ENCODE measurements around the gene PCBP3.

Gene PCBP3

DNA sequence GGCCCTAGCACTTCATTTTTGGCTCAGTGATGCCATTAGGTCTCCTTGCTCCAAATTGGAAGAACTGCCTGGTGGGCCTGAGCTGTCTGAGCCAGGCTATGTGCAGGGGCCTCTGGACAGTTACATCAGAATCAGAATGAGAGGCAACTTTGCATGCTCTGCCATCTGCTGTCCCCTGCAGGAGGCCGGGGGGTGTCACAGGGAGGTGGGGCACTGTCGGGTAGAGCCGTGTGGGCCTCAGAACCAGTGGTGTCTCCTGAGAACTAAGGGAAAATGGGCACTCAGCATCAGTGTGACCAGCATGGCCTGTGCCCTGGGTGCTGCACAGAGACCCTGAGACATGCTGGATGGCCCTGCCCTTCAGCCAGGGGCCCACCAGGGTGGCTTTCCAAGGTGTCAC, 291.0 kb downstream of the PCBP3 start:
- no peak overlapping the region for H3K4me3 ChIP-seq (replicated peaks; ENCODE audit: low read depth, low read length)
- TF ChIP-seq, protein P1, sequence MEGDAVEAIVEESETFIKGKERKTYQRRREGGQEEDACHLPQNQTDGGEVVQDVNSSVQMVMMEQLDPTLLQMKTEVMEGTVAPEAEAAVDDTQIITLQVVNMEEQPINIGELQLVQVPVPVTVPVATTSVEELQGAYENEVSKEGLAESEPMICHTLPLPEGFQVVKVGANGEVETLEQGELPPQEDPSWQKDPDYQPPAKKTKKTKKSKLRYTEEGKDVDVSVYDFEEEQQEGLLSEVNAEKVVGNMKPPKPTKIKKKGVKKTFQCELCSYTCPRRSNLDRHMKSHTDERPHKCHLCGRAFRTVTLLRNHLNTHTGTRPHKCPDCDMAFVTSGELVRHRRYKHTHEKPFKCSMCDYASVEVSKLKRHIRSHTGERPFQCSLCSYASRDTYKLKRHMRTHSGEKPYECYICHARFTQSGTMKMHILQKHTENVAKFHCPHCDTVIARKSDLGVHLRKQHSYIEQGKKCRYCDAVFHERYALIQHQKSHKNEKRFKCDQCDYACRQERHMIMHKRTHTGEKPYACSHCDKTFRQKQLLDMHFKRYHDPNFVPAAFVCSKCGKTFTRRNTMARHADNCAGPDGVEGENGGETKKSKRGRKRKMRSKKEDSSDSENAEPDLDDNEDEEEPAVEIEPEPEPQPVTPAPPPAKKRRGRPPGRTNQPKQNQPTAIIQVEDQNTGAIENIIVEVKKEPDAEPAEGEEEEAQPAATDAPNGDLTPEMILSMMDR (IDR thresholded peaks at IDR 0.05; ENCODE audit: low read depth, low read length, missing control alignments) = no peak
- DNase-seq (ENCODE audit: extremely low read depth, low read depth) = no peak

DNA sequence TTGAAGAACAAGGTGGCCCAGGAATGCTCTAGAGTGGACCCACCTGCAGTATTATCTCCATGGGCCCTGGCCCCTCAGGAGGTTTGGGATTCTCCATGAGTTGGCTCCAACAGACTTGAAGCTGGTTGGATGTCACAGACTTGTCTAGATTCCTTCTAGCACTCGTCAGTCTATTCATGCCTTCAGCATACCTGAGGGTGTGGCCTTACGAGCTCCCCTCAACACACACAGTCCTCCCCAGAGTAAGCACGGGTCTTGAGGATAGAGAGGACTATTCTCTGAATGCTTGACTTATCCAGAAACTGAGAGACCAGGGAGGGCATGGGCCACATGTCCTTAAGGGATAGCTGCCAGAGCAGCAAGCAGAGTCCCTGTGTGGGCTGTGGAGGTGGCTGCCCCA, 292.1 kb downstream of the PCBP3 start:
- DNase-seq (ENCODE audit: extremely low read depth, low read depth) = no peak
- TF ChIP-seq, protein P1 (IDR thresholded peaks at IDR 0.05; ENCODE audit: low read depth, low read length, missing control alignments) = no peak
- no peak overlapping the region for H3K4me3 ChIP-seq (replicated peaks; ENCODE audit: low read depth, low read length)

DNA sequence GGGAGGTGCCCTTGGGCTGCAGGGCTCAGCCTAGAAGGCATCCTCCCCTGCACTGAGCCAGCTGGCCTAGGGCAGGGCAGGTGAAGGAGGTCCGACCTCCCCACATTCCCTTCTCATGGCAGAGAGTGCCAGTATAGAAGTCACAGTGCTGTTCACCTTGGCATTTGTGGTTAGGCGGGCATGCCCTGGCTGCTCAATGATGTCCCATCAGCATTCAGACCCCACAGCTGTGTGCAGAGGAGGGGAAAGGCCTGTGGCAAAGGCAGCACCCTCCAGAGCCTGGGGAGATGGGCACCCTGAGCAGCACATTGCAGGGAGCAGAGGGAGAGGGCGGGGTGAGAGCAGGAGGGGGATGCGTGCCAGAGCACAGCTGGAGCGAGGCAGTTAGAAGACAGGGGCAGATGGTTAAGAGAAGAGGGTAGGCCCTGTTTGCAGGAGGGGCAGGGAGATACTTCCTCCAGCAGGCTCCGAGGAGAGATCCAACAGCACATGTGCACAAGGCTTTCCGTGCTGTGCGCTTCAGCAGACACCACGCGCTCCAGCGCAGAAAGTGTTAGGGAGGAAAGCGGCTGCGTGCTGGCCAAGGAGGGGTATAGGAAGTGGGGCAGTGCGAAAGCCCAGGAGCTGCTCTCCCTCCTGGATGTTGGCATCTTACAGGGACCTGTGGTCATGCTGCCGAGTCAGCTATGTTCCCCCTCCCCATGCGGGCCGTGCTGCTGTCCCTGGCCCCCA, 294.4 kb downstream of the PCBP3 start:
- no peak overlapping the region for H3K4me3 ChIP-seq (replicated peaks; ENCODE audit: low read depth, low read length)
- TF ChIP-seq, protein P1 (IDR thresholded peaks at IDR 0.05; ENCODE audit: low read depth, low read length, missing control alignments) = no peak
- DNase-seq (ENCODE audit: extremely low read depth, low read depth) = no peak

DNA sequence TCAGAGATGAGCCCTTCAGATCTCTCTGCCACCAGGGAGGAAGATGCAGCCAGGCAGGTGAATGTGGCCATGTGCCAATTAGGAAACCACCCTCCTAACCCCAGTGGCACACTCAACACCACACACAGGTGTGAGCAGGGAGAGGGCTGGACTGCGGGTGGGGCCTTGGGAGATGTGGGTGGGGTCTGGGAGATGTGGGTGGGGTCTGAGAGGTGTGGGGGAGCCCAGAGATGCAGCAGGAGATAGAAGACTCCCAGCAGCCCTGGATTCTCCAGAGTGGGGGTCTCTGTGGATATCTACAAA, 294.9 kb downstream of the PCBP3 start:
- TF ChIP-seq, protein P1 (IDR thresholded peaks at IDR 0.05; ENCODE audit: low read depth, low read length, missing control alignments) = no peak
- no peak for DNase-seq (ENCODE audit: extremely low read depth, low read depth)
- no peak overlapping the region for H3K4me3 ChIP-seq (replicated peaks; ENCODE audit: low read depth, low read length)

DNA sequence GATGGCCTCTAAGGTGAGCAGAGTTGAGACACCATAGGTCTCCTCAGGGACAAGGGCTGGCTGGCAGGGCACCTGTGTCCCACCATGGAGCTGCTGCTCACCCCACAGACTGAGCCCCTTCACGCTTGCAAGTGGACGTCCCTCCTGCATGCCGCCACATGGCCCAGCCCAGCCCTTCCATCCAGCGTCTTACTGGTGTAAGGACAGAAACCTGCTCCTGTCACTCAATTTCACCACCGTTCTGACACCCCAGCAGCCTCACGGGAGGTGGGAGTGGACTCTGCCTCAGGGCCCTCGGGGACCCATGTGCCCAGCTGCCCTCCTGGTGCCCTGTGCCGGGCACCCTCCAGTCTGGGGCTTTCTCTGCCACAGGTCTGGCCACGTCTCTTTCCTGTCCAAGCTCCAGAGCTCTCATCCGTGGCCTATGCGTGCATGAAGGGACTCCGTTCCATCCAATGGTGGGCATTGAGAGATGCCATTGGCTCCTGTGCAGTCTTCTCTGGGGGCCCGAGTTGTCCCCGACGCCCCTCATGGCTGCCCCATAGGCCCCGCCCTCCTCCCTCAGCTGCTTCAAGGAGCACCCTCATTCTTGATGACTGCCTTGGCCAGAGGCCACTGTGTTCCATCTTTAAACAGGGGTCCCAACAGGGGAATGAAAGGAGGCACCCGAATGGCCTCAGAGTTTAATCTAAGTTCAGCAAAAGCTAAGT, 295.4 kb downstream of the PCBP3 start:
- H3K4me3 ChIP-seq (replicated peaks; ENCODE audit: low read depth, low read length) = no peak overlapping the region
- TF ChIP-seq, protein P1 (IDR thresholded peaks at IDR 0.05; ENCODE audit: low read depth, low read length, missing control alignments) = no peak
- no peak for DNase-seq (ENCODE audit: extremely low read depth, low read depth)

DNA sequence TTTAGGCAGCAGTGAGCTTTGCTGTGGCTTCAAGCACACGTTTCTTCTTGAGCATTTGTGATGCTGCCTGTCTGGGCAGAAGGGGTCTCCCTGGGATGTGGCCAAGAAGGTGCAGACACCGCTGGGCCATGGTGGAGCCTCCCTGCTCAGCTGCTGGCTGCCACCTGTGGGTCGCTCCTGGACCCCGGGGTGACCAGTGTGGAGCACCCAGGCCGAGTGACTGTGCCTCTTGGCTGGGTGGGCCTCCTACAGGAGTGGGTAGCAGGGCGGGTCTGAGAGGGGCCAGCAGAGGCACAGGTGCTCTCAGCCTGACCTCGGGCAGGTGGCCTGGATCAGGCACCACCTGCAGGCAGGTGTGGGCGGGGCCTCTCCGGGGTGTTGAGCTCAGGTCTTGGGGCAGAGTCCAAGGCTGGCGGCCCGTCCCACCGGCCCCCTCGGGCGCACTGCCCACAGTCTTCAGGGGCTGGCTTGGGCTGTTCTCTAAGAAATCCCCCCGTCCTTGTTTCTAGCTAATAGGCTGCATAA, 296.1 kb downstream of the PCBP3 start:
- TF ChIP-seq, protein P1 (IDR thresholded peaks at IDR 0.05; ENCODE audit: low read depth, low read length, missing control alignments) = no peak
- no peak overlapping the region for H3K4me3 ChIP-seq (replicated peaks; ENCODE audit: low read depth, low read length)
- no peak for DNase-seq (ENCODE audit: extremely low read depth, low read depth)

All from HFF-Myc (cell line).